Activated CD8-positive, alpha-beta memory T cell treated with anti-CD3 and anti-CD28 coated beads for 4 hours (primary cell): ENCODE results near the gene ARSB.
"Not testable (repeated sequence)": the region's sequence is repeated elsewhere in the genome, so short reads cannot be mapped to it uniquely, and the experiment has no call there.

ENCODE experiments used
- DNase-seq, 2 donors: peaks; one replicate each; pipeline ENCODE4 v3.0.0-alpha.2; 2020; ENCODE audit warnings: low read depth in 2 of 2

ARSB gene

GRCh38 chr5:78953092-78953800 lies 31.9 kb downstream of the ARSB start:
- DNase-seq, result no peak

GRCh38 chr5:78930721-78931120 lies 54.4 kb downstream of the ARSB start:
- no peak for DNase-seq

DNA sequence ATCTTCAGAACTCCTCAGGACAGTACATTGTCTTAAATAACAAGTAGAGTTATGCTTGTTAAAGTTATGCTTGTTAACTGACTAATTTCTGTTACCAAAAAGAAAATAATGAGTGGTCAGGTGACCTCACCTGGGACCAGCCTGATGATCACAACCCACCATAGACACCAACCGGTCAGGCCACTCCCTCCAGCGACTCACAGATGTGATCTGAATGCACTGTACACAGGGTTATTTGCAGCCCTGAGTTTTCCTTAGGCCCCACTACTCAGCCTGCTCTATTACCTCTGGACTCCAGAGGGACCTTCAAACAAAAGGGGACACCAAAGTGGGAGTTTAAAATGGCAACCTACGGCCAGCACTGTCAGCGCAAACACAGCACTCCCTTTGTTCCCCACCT lies 55.3 kb downstream of the ARSB start:
- DNase-seq, result no peak

DNA sequence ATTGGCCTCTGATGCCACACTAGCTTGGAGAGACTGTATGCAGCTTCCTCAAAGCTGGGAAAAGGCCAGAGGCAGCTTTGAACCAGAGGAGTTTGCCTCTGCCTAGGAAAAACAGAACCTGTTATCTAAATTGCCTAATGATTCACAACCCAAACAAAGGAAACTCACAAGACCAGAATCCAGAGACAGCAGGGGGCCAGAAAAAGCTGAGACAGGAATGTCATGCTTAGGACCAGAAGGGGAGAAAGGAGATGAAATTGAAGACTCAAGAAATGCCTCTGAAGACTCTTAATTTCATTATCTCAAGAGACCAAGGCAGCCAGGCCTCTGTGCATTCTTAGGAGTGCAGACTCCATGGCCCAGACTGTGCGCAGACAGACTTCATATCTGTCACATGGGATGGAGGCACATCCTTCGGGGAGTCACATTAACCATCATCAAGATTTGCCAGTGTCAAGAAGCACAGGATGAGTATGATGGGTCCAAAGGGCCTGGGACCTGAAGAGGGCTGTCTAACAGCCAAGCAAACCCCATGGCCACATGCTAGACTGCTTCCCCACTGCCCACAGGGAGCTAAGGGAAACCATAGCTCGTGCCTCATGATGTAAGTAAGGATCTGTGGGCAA lies 57.3 kb downstream of the ARSB start:
- no peak for DNase-seq

DNA sequence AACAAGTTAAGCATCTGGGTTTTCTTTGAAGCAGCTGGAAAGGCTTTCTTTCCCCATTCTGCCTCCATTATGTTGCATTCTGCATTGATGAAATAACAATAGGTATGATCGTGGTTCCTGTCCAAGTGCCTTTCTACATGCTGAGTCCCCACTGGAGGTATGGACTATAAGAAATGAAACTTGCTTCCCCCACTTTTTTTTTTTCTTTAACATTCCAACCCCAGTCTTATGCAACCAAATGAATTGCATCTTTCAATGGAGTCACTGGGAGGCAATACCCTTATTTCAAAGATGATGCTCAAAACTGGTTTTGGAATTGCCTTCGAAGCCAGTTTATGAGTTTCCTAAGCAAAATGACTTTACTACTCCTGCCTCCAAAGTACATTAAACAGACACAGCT lies 58.9 kb downstream of the ARSB start:
- DNase-seq, result no peak

GRCh38 chr5:78925129-78925876 lies 59.8 kb downstream of the ARSB start:
- DNase-seq, result no peak

GRCh38 chr5:78923622-78923970 lies 61.5 kb downstream of the ARSB start:
- DNase-seq, result no peak

GRCh38 chr5:78922879-78923621 lies 62.1 kb downstream of the ARSB start:
- no peak for DNase-seq

DNA sequence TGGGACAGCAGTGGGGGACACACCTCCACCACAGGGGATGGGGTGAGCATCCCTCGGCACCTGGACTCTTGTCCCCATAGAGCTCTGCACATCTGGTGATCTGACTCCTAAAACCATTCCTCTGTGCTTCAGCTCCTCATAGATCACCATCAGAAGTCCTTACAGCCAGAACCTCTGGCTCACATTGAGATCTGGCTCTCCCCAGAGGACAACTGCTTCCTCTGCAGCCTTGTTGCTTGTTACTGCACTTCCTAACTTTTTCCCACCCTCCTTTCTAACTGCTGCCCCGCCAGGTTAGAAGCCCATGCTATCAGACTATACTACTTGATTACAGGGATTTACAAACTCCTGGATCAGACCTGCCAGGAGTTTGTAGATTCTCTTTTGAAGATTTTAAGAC lies 64.5 kb downstream of the ARSB start:
- DNase-seq, result no peak

GRCh38 chr5:78919796-78920195 lies 65.3 kb downstream of the ARSB start:
- DNase-seq, result no peak

DNA sequence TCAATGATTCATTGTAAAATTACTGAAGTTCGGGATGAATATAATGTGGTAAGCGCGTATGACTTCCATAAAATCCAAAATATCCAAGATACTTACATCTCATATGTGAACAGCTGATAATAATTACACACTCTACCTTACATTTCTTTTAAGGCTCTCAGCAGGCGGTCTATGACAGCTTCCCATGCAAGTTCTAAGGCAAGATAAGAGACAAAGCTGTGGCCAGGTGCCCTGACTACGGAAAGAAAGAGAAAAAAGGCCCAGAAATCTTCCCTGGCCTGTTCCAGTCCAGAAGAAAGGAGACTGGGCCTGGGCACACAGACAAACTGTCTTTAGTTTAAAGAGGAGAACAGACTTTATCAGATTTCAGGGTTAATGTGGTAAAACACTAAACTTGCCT lies 69.1 kb downstream of the ARSB start:
- DNase-seq, result no peak

DNA sequence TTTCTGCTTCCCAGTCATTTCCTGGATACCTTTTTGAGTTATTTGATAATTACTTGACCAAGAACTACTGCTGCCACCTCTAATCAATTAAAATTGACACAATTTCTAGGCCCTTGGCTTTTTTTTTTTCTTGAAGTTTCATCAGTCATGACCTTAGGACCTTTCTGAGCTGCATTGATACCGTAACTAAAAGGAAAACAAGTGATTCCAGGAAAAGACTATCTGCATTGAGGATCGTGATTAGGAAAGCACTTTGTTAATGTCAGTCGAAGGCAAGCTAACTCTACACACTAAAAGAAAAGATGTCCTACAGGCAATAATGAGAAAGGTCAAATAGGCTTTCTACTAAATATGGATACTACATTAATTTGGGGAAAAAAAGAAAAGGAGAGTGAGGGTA lies 69.9 kb downstream of the ARSB start:
- DNase-seq, result no peak

- no peak for DNase-seq
Observed at GRCh38 chr5:78912811-78913210, 72.3 kb downstream of the ARSB start.

GRCh38 chr5:78912085-78912771 lies 72.9 kb downstream of the ARSB start:
- DNase-seq, result no peak

DNA sequence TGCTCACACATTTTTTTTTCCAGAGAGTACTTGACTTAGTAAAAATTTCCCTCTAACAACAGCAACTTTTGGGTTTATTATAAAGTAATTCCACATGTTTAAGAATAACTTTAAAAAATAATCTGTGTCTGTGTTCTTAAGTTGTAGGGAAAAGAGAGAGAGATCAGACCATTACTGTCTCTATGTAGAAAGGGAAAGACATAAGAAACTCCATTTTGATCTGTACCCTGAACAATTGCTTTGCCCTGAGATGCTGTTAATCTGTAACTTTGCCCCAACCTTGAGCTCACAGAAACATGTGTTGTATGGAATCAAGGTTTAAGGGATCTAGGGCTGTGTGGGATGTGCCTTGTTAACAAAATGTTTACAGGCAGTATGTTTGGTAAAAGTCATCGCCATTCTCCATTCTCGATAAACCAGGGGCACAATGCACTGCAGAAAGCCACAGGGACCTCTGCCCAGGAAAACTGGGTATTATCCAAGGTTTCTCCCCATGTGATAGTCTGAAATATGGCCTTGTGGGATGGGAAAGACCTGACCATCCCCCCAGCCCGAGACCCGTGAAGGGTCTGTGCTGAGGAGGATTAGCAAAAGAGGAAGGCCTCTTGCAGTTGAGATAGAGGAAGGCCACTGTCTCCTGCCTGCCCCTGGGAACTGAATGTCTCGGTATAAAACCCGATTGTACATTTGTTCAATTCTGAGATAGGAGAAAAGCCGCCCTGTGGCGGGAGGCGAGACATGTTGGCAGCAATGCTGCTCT lies 75.7 kb downstream of the ARSB start:
- not testable (repeated sequence) for DNase-seq

DNA sequence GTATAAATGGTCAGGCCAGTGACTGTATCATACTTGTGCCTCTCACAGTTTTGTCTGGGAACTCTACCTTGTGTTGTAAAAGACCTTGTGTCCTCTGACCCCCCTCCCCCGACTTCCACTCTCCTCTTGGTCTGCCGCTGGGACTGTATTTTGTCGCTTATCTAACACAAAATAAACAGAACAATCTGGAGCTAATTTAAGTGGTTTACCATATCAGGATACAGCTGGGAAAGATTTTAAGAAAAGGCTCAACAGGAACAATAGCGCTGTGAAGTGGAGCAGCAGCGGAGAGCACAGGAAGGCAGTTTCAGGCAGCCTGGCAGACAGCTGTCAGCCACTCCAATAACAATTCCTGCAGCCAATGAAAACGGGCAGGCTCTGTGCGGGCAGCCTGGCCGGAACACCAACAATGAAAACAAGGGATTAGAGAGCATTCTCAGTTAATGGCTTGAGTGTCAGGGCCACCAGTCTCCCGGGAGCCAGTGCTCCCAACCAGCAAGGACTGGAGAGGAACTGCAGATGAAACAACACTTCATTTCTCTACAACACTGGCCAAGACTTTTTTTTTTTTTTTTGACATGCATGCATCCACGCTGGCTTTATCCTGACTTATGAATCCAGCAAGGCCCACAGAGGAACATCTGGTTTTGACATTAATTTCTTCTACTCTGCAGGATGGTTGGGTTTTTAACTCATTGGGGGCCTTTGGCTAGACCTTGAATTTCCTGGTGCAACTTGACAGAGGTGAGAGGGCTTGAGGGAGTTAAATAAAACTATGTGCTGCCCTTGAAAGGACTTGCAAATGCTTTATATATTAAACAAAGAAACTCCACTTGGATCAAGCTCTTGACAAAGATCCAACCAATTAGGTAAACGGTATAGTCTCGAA lies 76.7 kb downstream of the ARSB start:
- DNase-seq, result no peak

- DNase-seq, result no peak
Observed at GRCh38 chr5:78907255-78907891, 77.7 kb downstream of the ARSB start.

- DNase-seq, result no peak
Observed at GRCh38 chr5:78905084-78905938, 79.8 kb downstream of the ARSB start.

DNA sequence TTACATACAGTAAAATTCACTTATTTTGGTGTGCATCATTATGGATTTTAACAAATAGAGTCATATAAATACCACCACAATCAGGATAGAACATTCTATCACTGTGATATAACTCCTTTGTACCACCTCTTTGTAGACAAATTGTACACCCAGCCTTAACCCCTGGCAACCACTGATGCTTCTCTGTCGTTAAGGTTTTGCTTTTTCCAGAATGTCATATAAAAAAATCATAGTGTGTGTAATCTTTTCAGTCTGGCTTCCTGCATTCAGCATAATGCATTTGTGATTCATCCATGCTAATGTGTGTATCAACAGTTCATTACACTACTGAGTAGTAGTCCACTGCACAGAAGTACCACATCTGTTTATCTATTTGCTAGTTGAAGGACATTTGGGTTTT lies 81.2 kb downstream of the ARSB start:
- DNase-seq, result no peak
